Stimulated activated CD4-positive, alpha-beta T cell treated with anti-CD3 and anti-CD28 coated beads, Interleukin-15, amount 100 ng/mL, for 48 hours (primary cell): ENCODE data around the gene RPS6KB1.
"Not testable (repeated sequence)": the region's sequence is repeated elsewhere in the genome, so short reads cannot be mapped to it uniquely, and the experiment has no call there.

Experiments
- DNase-seq, 2 donors: peaks; one replicate each; pipeline ENCODE4 v3.0.0-alpha.2; 2020; ENCODE audit warnings: low read depth in 2 of 2

The RPS6KB1 gene

DNA sequence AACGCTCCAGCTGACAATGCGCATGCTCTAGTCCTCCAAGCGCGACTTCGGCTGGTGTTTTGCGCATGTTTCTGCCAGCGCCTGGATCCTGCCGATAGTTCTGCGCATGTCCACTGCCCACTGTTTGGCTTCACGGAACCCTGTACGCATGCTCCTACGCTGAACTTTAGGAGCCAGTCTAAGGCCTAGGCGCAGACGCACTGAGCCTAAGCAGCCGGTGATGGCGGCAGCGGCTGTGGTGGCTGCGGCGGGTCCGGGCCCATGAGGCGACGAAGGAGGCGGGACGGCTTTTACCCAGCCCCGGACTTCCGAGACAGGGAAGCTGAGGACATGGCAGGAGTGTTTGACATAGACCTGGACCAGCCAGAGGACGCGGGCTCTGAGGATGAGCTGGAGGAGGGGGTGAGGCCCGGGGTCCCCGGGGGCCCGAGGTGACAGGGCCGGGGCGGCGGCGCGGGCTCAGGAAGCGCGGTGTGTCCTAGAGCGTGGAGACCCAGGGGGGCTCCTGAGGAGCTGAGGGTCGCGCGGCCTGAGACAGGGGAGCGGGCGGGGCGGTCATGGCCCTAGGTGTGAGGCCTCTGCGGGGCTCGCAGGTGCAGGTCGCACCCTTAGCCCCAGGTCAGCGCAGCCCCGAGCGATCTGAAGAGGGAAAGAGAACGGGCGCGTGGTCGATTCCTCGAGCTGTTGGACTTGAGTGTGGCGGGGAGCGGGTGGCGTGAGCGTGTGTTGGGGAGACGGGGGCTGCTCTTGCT is at the start of gene RPS6KB1, which contains the start of gene TUBD1:
RPS6KB1 (plus strand) TSS at position 198 of the 752 bp plus-strand sequence; CDS start at position 262, 64 bp downstream.
TUBD1 (minus strand) TSS at position 20 of the 752 bp plus-strand sequence. CDS start 1,941 bp downstream, outside the sequence.
- peak; percentile 95 to 97 for DNase-seq

DNA sequence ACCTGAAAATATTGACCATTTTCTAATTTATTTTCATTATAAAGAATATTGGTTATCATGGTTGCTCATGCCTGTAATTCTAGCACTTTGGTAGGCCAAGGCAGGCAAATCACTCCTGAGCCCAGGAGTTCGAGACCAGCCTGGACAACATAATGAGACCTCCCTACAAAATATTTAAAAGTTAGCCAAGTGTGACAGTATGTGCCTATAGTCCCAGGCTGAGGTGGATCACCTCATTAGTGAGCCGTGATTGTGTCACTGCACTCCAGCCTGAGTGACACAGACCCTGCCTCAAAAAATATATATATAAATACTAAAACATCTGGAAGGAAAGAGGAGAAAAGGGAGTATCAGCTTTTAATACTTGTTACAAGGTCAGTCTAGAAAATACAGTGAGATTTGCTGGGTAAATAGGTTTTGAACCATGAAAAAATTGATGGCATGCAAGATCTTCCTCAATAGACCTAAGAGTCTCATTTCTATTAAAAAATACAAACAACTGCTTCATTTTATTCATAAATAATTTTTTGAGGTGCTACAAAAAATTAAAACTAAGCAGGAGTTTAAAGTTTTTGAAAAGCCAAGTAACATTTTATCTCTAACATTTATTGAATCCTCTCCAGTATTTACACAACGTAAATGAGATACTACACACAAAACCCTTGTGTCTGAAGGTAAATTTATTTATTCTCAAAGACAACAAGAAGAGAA is 47.9 kb upstream of the RPS6KB1 start:
- no peak for DNase-seq

GRCh38 chr17:59845595-59846393 is 47.1 kb upstream of the RPS6KB1 start:
- DNase-seq: no peak

- no peak for DNase-seq
These were observed 46.3 kb upstream of the RPS6KB1 start for GRCh38 chr17:59846394-59847165.

DNA sequence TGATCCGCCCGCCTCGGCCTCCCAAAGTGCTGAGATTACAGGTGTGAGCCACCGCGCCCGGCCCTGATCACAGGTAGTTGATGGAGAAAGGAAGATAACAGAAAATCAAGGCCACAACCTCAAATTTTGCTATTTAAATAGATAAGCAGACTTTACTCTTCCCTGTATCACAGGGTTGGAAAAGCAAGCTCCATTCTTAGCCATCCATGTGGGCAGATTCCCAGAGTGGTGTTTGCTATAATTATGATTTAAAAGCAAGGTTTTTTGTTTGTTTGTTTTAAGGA is 44.6 kb upstream of the RPS6KB1 start:
- no peak for DNase-seq

DNA sequence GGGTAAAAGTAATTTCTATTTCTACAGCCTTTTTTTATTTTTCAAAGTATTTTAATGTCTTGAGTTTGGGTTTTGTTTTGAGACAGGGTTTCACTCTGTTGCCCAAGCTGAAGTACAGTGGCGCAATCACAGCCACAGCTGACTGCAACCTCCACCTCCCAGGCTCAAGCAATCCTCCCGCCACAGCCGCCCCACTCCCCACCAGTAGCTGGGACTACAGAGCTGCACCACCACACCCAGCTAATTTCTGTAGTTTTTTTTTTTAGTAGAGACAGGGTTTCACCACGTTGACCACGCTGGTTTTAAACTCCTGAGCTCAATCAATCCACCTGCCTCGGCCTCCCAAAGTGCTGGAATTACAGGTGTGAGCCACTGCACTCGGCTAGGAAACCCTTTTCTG is 44.1 kb upstream of the RPS6KB1 start:
- no peak for DNase-seq

DNA sequence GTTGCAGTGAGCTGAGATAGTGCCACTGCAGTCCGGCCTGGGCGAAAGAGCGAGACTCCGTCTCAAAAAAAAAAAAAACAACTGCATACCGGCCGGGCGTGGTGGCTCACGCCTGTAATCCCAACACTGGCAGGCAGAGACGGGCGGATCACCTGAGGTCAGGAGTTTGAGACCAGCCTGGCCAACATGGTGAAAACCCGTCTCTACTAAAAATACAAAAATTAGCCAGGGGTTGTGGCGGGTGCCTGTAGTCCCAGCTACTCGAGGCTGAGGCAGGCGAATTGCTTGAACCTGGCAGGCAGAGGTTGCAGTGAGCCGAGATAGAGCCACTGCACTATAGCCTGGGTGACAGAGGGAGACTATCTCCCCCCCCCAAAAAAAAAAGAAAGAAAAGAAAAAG is 42.6 kb upstream of the RPS6KB1 start:
- DNase-seq: not testable (repeated sequence)

DNA sequence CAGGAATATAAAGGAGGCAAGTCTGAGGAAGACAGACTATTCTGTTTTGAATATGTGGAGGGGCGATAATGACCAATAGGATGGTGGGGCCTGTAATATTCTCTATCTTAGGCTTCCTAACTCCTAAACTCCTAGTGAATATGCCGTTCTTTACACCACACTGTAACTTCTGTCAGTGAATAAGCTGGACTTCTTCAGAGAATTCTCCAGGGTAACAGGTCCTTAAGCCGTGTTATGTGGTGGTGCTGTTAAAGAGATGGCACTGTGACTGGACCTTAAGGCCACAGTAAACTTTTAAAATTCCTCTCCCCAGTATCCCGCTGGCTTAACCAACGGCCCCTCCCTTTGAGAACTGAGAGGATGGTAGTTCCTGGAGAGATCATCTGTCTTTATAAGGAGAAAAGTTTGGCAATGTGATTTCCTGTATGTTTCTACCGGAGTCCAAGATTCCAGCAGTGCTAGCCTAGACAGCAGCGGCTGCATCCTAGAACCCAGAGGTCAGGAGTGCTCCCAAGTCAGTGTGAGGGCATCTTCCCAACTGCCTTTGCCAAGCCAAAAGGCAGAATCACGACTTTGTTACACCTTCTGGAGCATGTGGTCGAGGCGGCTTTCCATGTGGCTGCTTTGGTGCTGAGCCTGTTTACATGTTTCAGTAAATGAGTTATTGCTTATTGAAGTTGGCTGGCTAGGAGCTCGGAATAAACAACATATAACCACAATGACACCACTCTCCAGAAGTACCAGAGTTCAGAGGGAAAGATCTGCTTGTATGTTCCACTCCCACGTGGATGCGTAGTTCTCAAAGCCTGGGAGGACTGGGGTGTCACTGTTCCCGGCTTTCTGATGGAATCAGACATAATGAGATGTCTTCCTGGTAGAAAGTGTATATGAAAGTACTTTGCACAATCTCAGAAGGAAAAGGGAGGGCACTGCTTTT is 41.2 kb upstream of the RPS6KB1 start:
- DNase-seq: no peak

GRCh38 chr17:59852847-59853167 is 40.1 kb upstream of the RPS6KB1 start:
- not testable (repeated sequence) for DNase-seq

DNA sequence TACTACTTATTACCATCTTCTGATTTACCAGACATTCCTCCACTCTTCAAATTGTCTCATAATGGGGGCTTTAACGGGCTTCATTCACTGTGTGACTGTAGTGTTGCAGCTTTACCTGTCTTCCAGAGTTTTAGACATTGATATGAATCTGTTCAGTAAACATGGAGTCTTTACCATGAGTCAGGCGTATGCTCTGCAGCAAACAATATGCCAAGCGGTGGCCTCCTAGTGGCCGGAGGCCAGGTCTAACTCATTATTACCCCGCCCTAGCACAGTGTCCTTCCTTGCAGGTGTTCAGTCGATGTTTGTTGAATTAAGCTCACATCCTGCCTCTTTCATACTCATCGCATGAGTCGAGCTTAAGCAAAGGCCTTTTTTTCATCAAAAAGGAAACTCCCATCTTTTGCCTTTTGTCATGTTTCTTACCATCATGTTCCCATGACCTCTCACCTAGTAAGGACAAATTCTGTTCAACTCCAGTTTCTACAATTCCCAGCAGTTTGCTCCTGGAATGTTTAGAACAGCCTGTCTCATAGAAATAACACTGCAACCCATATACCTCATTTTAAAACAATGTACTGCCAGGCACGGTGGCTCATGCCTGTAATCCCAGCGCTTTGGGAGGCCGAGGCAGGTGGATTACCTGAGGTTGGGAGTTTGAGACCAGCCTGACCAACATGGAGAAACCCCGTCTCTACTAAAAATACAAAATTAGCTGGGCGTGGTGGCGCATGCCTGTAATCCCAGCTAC is 39.6 kb upstream of the RPS6KB1 start:
- no peak for DNase-seq

- DNase-seq: not testable (repeated sequence)
These were observed 38.8 kb upstream of the RPS6KB1 start for GRCh38 chr17:59853919-59854729.

DNA sequence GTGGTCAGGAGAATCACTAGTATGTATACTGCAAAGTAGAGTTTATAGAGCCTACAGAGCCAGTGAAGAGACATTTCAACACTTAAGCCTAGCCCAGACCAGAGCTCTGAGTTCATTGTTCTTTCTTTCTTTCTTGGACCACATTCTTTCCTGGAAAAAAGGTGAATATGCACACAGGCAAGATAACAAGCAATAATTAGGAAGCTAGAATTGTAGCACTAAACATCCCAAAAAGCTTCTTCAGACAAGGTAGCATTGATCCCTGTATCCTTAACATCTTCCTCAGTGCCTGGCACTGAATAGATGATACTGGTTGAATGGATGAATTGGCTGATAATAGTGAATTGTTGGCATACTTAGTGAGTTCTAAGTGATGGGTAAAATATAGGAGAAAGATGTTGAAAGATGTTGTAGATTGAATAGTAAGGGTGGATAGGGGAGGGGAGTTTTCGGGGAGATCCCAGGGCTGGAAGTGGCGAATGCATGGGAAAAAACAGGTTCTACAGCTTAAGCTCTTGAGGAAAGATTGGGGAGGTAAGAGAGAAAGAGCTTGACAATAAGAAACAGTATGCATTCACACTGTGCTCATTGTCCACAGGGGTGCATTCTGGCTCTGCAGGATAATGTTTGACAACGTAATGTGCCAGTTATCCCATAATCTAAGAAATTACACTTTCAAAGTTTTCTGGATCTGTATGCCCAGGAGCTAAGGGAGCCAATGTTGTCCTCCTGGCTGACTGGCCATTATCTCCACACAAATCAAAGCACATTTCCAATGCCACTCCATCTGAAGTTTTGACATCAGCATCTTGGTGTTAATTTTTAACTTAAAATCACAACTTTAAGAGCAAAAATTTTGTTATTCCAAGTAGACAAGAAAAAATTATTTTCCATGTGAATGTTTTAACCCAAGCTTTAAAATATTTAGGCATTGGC is 35.8 kb upstream of the RPS6KB1 start:
- DNase-seq: no peak

DNA sequence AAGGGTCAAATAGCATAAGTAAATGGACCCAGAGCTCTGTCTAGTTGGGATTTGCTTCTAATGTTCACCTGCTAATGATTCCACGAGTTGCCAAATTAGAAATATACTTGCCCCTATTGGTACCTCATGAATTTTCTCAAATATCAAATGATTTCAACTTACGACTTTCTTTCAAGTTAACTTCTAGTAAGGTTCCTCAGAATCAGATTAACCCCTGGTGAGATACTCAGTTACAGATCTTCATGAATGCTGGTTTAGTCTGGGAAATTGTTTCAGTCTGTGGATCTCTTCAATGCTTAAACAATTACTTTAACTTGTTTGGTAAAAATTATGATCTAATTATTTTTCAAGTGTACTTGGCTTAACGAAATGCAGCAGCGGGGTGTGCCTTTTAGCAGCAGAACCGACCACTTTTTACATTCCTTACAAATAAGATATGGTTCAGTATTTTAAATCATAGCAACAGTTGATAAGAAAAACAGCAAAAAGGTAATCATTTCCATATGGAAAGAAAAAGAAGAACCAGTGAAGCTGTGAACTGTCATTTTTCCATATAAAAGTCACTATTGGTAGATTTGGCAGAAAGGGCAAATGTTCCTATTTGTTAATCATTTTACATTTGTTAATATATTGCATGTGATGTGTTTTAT is 34.6 kb upstream of the RPS6KB1 start:
- DNase-seq: no peak

DNA sequence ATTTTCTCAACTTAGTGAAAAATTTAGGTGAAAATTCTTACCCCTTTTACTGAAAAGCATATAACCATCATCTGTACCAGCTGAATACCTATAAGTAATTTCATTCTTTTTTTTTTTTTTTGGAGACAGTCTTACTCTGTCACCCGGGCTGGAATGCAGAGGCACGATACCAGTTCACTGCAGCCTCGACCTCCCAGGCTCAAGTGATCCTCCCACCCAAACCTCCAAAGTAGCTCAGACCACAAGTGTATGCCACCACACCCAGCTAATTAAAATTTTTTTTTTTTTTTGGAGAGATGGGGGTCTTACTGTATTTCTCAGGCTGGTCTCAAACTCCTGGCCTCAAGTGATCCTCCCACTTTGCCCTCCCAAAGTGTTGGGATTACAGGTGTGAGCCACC is 34.0 kb upstream of the RPS6KB1 start:
- DNase-seq: no peak

DNA sequence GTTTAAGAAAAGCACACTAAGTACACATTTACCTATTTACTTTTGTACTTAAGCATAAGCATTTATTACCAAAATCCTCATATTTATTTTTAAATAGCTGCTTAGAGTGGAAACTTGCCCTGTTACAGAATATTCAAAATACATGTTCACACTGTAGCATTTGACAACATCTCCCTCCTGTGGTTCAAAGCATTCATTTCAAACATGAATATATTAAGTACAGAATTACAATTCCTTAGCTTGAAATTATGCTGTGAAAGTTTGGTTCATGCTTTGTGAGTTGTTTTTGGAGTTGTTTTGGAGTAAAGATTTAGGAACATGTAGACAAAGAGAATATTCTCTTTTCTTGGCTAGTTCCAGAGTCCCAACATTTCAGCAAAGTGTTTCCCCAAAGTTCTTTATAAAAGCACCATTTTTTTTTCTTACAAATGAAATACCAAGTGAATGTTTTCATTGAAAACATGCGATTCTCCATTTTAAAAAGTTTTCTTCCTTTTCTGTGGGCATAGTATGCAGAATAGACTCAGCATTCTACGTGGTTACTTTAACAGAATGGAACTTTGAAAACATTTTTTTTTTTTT is 33.4 kb upstream of the RPS6KB1 start:
- no peak for DNase-seq

GRCh38 chr17:59863616-59864015 is 29.3 kb upstream of the RPS6KB1 start:
- DNase-seq: no peak

GRCh38 chr17:59869941-59870218 is 23.0 kb upstream of the RPS6KB1 start:
- no peak for DNase-seq
